Measurements from ENCODE around the gene LY6G6D. TPM values are rescaled to one million over a fixed set of nuclear protein-coding genes. Genes with fewer than 3 reads are reported as not detected.
A peak's percentile ranks its signal among the peaks of the same experiment; 100 is the strongest.

LY6G6D gene
- total and polyA plus RNA-seq, 2 of the 13 experiments (the other 11 are each of a cell fraction or from before 2014, with no cell fraction given), result not detected

DNA sequence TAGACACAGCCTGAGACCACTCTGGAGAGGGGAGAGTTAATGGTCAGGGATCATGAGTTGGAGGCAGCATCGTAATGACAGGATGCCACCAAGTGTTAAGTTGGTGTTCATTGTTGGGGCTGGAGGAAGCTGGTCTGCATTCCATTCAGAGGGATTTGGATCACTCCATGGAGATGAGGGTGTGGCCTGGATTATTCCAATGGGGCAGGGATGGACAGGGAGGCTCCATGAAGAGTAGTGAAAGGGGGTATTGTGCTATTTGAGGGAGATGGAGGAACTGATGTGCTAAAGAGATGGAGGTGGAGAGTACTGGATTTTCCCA, 48.4 kb downstream of the LY6G6D start (continued):
- no peak for TF ChIP-seq BCL6 (CRISPR knock-in tag; IDR thresholded peaks at IDR 0.05)
- TF ChIP-seq POLR2G (IDR thresholded peaks at IDR 0.05; ENCODE audit: low read depth, low read length), result 0 out of 2 replicates have a peak, but pooled peaks have one; percentile 34
- TF ChIP-seq TEAD3 (CRISPR knock-in tag; optimal IDR thresholded peaks at IDR 0.05; ENCODE audit: borderline replicate concordance), result peak; percentile 66
- no peak for TF ChIP-seq EP300 (IDR thresholded peaks at IDR 0.05; ENCODE audit: low read depth in 2 of 2, low read length in 2 of 2)
- no peak for TF ChIP-seq EP300 (CRISPR knock-in tag; IDR thresholded peaks at IDR 0.05; ENCODE audit: borderline replicate concordance)
- TF ChIP-seq ETV5 (CRISPR knock-in tag; IDR thresholded peaks at IDR 0.05; ENCODE audit: borderline replicate concordance), result no peak
- TF ChIP-seq ZNF83 (CRISPR knock-in tag; IDR thresholded peaks at IDR 0.05; ENCODE audit: borderline replicate concordance), result no peak
- no peak for TF ChIP-seq FIP1L1 (IDR thresholded peaks at IDR 0.05; ENCODE audit: borderline replicate concordance, insufficient read depth, low read depth, low read length)
- TF ChIP-seq, protein P1, sequence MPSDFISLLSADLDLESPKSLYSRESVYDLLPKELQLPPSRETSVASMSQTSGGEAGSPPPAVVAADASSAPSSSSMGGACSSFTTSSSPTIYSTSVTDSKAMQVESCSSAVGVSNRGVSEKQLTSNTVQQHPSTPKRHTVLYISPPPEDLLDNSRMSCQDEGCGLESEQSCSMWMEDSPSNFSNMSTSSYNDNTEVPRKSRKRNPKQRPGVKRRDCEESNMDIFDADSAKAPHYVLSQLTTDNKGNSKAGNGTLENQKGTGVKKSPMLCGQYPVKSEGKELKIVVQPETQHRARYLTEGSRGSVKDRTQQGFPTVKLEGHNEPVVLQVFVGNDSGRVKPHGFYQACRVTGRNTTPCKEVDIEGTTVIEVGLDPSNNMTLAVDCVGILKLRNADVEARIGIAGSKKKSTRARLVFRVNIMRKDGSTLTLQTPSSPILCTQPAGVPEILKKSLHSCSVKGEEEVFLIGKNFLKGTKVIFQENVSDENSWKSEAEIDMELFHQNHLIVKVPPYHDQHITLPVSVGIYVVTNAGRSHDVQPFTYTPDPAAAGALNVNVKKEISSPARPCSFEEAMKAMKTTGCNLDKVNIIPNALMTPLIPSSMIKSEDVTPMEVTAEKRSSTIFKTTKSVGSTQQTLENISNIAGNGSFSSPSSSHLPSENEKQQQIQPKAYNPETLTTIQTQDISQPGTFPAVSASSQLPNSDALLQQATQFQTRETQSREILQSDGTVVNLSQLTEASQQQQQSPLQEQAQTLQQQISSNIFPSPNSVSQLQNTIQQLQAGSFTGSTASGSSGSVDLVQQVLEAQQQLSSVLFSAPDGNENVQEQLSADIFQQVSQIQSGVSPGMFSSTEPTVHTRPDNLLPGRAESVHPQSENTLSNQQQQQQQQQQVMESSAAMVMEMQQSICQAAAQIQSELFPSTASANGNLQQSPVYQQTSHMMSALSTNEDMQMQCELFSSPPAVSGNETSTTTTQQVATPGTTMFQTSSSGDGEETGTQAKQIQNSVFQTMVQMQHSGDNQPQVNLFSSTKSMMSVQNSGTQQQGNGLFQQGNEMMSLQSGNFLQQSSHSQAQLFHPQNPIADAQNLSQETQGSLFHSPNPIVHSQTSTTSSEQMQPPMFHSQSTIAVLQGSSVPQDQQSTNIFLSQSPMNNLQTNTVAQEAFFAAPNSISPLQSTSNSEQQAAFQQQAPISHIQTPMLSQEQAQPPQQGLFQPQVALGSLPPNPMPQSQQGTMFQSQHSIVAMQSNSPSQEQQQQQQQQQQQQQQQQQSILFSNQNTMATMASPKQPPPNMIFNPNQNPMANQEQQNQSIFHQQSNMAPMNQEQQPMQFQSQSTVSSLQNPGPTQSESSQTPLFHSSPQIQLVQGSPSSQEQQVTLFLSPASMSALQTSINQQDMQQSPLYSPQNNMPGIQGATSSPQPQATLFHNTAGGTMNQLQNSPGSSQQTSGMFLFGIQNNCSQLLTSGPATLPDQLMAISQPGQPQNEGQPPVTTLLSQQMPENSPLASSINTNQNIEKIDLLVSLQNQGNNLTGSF (CRISPR knock-in tag; IDR thresholded peaks at IDR 0.05), result no peak
- TF ChIP-seq, protein P2, sequence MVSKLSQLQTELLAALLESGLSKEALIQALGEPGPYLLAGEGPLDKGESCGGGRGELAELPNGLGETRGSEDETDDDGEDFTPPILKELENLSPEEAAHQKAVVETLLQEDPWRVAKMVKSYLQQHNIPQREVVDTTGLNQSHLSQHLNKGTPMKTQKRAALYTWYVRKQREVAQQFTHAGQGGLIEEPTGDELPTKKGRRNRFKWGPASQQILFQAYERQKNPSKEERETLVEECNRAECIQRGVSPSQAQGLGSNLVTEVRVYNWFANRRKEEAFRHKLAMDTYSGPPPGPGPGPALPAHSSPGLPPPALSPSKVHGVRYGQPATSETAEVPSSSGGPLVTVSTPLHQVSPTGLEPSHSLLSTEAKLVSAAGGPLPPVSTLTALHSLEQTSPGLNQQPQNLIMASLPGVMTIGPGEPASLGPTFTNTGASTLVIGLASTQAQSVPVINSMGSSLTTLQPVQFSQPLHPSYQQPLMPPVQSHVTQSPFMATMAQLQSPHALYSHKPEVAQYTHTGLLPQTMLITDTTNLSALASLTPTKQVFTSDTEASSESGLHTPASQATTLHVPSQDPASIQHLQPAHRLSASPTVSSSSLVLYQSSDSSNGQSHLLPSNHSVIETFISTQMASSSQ (IDR thresholded peaks at IDR 0.05; ENCODE audit: low read depth), result no peak
- TF ChIP-seq, protein P2 (CRISPR knock-in tag; IDR thresholded peaks at IDR 0.05; ENCODE audit: borderline replicate concordance), result 0 out of 2 replicates have a peak, but pooled peaks have one; percentile 18
- TF ChIP-seq, protein P3, sequence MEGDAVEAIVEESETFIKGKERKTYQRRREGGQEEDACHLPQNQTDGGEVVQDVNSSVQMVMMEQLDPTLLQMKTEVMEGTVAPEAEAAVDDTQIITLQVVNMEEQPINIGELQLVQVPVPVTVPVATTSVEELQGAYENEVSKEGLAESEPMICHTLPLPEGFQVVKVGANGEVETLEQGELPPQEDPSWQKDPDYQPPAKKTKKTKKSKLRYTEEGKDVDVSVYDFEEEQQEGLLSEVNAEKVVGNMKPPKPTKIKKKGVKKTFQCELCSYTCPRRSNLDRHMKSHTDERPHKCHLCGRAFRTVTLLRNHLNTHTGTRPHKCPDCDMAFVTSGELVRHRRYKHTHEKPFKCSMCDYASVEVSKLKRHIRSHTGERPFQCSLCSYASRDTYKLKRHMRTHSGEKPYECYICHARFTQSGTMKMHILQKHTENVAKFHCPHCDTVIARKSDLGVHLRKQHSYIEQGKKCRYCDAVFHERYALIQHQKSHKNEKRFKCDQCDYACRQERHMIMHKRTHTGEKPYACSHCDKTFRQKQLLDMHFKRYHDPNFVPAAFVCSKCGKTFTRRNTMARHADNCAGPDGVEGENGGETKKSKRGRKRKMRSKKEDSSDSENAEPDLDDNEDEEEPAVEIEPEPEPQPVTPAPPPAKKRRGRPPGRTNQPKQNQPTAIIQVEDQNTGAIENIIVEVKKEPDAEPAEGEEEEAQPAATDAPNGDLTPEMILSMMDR (CRISPR knock-in tag; IDR thresholded peaks at IDR 0.05), result peak; percentile 77
- no peak for TF ChIP-seq MED13 (CRISPR knock-in tag; IDR thresholded peaks at IDR 0.05)
- TF ChIP-seq MTF1 (CRISPR knock-in tag; IDR thresholded peaks at IDR 0.05), result no peak
- no peak for TF ChIP-seq ZNF562 (CRISPR knock-in tag; IDR thresholded peaks at IDR 0.05; ENCODE audit: borderline replicate concordance)
- TF ChIP-seq BHLHE40 (IDR thresholded peaks at IDR 0.05; ENCODE audit: low read length), result 0 out of 2 replicates have a peak, but pooled peaks have one; percentile 27
- TF ChIP-seq ZFP36L1 (CRISPR knock-in tag; IDR thresholded peaks at IDR 0.05), result no peak

Measured in HepG2 (cell line).